Testis (tissue), 2 donors: Measurements from ENCODE around the gene EYA2.

Experiments used
- POLR2A ChIP-seq: fragments of 450-650 bp; IDR thresholded peaks from one replicate; pipeline ENCODE4 v1.6.1; 2017; ENCODE audit warnings: antibody characterized with exemption, mild to moderate bottlenecking, moderate library complexity
- TF ChIP-seq, protein P1 (sequence below), 3 experiments: fragments of 450-650 bp in 2 of 3; fragments of 200-600 bp in 1 of 3; sonication (generic) in 1 of 3; IDR thresholded peaks; one replicate each; pipeline ENCODE4 v1.5.1; 2016 to 2019; ENCODE audit warnings: antibody characterized with exemption in 3 of 3, mild to moderate bottlenecking in 2 of 3, moderate library complexity in 1 of 3

DNA sequence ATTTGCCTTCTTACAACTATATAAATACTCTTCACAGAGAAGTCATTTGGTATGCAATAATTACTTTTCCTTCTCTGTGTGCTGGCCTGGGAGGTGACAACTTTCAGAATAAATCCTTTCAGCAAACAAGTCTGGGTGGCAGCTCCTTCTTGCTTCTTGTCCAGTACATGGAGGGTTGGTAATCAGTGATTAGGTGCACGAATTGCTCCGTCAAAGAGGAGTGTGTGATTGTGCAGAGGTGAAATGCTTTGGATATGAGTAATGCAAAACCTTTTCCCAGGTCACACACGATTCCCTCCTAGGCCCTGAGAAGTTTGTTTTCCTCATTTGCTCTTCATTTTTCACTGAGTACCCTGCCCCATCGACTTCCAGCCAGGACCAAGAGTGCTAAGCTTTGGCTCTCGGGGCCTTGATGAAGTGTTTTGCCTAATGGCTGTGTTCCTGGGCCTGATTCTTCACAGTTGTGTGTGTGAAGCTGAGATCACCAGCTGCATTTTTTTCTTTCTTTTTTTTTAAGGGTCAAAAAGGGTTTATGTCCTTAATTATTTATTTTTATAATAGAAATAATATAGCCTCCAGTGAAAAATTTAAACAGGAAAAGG lies 245.4 kb downstream of the EYA2 start:
- TF ChIP-seq, protein P1, sequence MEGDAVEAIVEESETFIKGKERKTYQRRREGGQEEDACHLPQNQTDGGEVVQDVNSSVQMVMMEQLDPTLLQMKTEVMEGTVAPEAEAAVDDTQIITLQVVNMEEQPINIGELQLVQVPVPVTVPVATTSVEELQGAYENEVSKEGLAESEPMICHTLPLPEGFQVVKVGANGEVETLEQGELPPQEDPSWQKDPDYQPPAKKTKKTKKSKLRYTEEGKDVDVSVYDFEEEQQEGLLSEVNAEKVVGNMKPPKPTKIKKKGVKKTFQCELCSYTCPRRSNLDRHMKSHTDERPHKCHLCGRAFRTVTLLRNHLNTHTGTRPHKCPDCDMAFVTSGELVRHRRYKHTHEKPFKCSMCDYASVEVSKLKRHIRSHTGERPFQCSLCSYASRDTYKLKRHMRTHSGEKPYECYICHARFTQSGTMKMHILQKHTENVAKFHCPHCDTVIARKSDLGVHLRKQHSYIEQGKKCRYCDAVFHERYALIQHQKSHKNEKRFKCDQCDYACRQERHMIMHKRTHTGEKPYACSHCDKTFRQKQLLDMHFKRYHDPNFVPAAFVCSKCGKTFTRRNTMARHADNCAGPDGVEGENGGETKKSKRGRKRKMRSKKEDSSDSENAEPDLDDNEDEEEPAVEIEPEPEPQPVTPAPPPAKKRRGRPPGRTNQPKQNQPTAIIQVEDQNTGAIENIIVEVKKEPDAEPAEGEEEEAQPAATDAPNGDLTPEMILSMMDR (IDR thresholded peaks at IDR 0.05), result no peak
- no peak for TF ChIP-seq POLR2A
